ENCODE measurements around the gene ITGAL.
"Not testable (repeated sequence)": the region's sequence is repeated elsewhere in the genome, so short reads cannot be mapped to it uniquely, and the experiment has no call there.

GRCh38 chr16:30452709-30453580, 19.6 kb upstream of the ITGAL start:
- TF ChIP-seq CTCF, POLR2A (IDR thresholded peaks at IDR 0.05): not testable (repeated sequence)
